ENCODE results near the gene ROBO1.

ROBO1 gene

DNA sequence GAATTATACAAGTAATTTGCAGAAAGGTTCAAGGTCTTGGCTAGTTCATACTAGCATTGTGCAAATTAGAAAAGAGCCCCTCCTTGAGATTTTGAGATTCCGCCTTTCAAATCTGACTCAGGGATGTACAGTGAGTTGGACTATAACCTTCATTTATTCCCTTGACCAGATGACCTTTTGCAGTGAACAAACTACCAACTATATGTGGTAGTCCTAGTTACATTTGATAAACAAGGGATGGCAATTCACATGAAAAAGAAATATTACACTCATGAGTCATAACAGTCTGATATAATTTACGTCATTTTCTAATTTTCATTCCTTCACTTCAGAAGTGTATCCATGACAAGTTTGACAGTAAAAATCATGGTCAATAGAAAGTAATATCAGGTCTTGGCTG lies 860.4 kb downstream of the ROBO1 start:
- Histone ChIP-seq H3K27me3 (ENCODE audit: insufficient read depth, low read length, poor library complexity) (no peaks in the 10 kb centered on the region), H3K27ac (ENCODE audit: low read length) (no peak overlapping the region), H3K9me3 (ENCODE audit: insufficient read depth, low read length, severe bottlenecking) (no peaks in the 10 kb centered on the region), H3K4me2 (ENCODE audit: insufficient read depth, low read length) (no peak overlapping the region), H4K20me1 (ENCODE audit: insufficient read depth, low read length) (no peaks in the 10 kb centered on the region), H2AFZ (ENCODE audit: low read depth, low read length) (no peak overlapping the region), H3K9ac (ENCODE audit: low read depth, low read length) (no peak overlapping the region), H3K4me1 (ENCODE audit: insufficient read depth, low read length) (no peaks in the 10 kb centered on the region), H3K79me2 (ENCODE audit: insufficient read depth, low read length) (no peaks in the 10 kb centered on the region), H3K36me3 (ENCODE audit: insufficient read depth, low read length) (no peaks in the 10 kb centered on the region), H3K4me3 (ENCODE audit: low read depth in 1 of 2, low read length in 2 of 2) (no peak overlapping the region)
- DNase-seq (no peak), ATAC-seq (ENCODE audit: insufficient read depth, low read depth) (no peak)
- TF ChIP-seq EZH2 (IDR thresholded peaks at IDR 0.05; ENCODE audit: borderline replicate concordance, low read depth, low read length, severe bottlenecking) (no peak), CTCF (IDR thresholded peaks at IDR 0.05; ENCODE audit: borderline replicate concordance, extremely low read depth, low read length, poor library complexity, severe bottlenecking) (no peak)

DNA sequence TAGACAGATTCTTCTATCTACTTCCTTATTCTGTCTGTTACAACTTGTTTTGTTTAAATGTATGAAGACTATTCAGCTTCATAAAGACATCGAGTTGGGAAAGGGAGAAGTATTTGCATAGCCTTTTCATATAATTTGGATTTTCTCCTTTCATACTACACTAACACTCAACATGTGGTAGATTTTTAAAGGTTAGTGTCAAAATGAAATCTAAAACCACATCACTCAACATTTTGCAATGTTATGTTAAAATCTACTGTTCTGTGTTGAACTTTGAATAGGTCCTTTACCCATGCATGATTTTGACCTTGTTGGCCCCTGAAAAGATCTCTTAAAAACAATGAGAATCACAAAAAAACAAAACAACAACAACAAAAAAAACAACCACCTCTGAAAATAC lies 860.9 kb downstream of the ROBO1 start:
- ATAC-seq (ENCODE audit: insufficient read depth, low read depth) = no peak
- H3K27me3 ChIP-seq (ENCODE audit: insufficient read depth, low read length, poor library complexity) = no peaks in the 10 kb centered on the region
- no peak overlapping the region for H3K9ac ChIP-seq (ENCODE audit: low read depth, low read length)
- H3K36me3 ChIP-seq (ENCODE audit: insufficient read depth, low read length) = no peaks in the 10 kb centered on the region
- TF ChIP-seq EZH2 (IDR thresholded peaks at IDR 0.05; ENCODE audit: borderline replicate concordance, low read depth, low read length, severe bottlenecking) (no peak), CTCF (IDR thresholded peaks at IDR 0.05; ENCODE audit: borderline replicate concordance, extremely low read depth, low read length, poor library complexity, severe bottlenecking) (no peak)
- no peaks in the 10 kb centered on the region for H3K79me2 ChIP-seq (ENCODE audit: insufficient read depth, low read length)
- H3K4me3 ChIP-seq (ENCODE audit: low read depth in 1 of 2, low read length in 2 of 2) = no peak overlapping the region
- H4K20me1 ChIP-seq (ENCODE audit: insufficient read depth, low read length) = no peaks in the 10 kb centered on the region
- no peaks in the 10 kb centered on the region for H3K4me1 ChIP-seq (ENCODE audit: insufficient read depth, low read length)
- no peak overlapping the region for H2AFZ ChIP-seq (ENCODE audit: low read depth, low read length)
- DNase-seq = no peak
- H3K27ac ChIP-seq (ENCODE audit: low read length) = no peak overlapping the region
- H3K9me3 ChIP-seq (ENCODE audit: insufficient read depth, low read length, severe bottlenecking) = no peaks in the 10 kb centered on the region
- no peak overlapping the region for H3K4me2 ChIP-seq (ENCODE audit: insufficient read depth, low read length)

GRCh38 chr3:78906245-78906644 lies 861.6 kb downstream of the ROBO1 start:
- no peak for DNase-seq
- Histone ChIP-seq H3K36me3 (ENCODE audit: insufficient read depth, low read length) (no peaks in the 10 kb centered on the region), H3K79me2 (ENCODE audit: insufficient read depth, low read length) (no peaks in the 10 kb centered on the region), H3K4me3 (ENCODE audit: low read depth in 1 of 2, low read length in 2 of 2) (no peak overlapping the region), H3K27ac (ENCODE audit: low read length) (no peak overlapping the region), H2AFZ (ENCODE audit: low read depth, low read length) (no peak overlapping the region), H3K9ac (ENCODE audit: low read depth, low read length) (no peak overlapping the region), H3K4me2 (ENCODE audit: insufficient read depth, low read length) (no peak overlapping the region), H3K27me3 (ENCODE audit: insufficient read depth, low read length, poor library complexity) (no peaks in the 10 kb centered on the region), H3K9me3 (ENCODE audit: insufficient read depth, low read length, severe bottlenecking) (no peaks in the 10 kb centered on the region), H4K20me1 (ENCODE audit: insufficient read depth, low read length) (no peaks in the 10 kb centered on the region), H3K4me1 (ENCODE audit: insufficient read depth, low read length) (no peaks in the 10 kb centered on the region)
- TF ChIP-seq CTCF (IDR thresholded peaks at IDR 0.05; ENCODE audit: borderline replicate concordance, extremely low read depth, low read length, poor library complexity, severe bottlenecking) (no peak), EZH2 (IDR thresholded peaks at IDR 0.05; ENCODE audit: borderline replicate concordance, low read depth, low read length, severe bottlenecking) (no peak)
- no peak for ATAC-seq (ENCODE audit: insufficient read depth, low read depth)

DNA sequence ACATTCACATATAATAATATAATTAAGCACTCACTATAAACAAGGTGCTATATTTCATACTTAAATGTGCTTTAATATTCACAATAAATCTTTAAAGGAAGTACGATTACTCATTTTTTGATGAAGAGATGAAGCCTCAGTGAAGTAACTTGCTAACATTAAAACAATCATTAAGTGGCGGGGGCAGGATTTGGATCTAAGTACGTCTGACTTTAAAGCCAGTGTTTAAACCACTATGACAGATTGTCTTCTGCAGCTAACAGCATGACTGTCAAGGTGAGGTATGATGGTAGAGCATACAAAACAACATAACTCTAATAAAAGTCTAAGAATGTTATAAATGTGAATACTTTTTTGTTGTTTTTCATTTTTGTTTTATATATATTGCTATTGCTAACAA lies 862.1 kb downstream of the ROBO1 start:
- Histone ChIP-seq H3K4me2 (ENCODE audit: insufficient read depth, low read length) (no peak overlapping the region), H3K27me3 (ENCODE audit: insufficient read depth, low read length, poor library complexity) (no peaks in the 10 kb centered on the region), H3K79me2 (ENCODE audit: insufficient read depth, low read length) (no peaks in the 10 kb centered on the region), H3K4me1 (ENCODE audit: insufficient read depth, low read length) (no peaks in the 10 kb centered on the region), H3K9me3 (ENCODE audit: insufficient read depth, low read length, severe bottlenecking) (no peaks in the 10 kb centered on the region), H3K36me3 (ENCODE audit: insufficient read depth, low read length) (no peaks in the 10 kb centered on the region), H2AFZ (ENCODE audit: low read depth, low read length) (no peak overlapping the region), H3K4me3 (ENCODE audit: low read depth in 1 of 2, low read length in 2 of 2) (no peak overlapping the region), H3K9ac (ENCODE audit: low read depth, low read length) (no peak overlapping the region), H4K20me1 (ENCODE audit: insufficient read depth, low read length) (no peaks in the 10 kb centered on the region), H3K27ac (ENCODE audit: low read length) (no peak overlapping the region)
- no peak for TF ChIP-seq EZH2 (IDR thresholded peaks at IDR 0.05; ENCODE audit: borderline replicate concordance, low read depth, low read length, severe bottlenecking)
- TF ChIP-seq CTCF (IDR thresholded peaks at IDR 0.05; ENCODE audit: borderline replicate concordance, extremely low read depth, low read length, poor library complexity, severe bottlenecking) = no peak
- ATAC-seq (ENCODE audit: insufficient read depth, low read depth) = no peak
- DNase-seq = no peak
